Ishikawa (cell line): ENCODE results near the gene PTPRU.

Source experiments
- CEBPB ChIP-seq: IDR thresholded peaks from 2 replicates; pipeline ENCODE4 v1.6.1; 2012
- CREB1 ChIP-seq: IDR thresholded peaks from 2 replicates; pipeline ENCODE4 v1.6.1; 2012; ENCODE audit warnings: low read depth
- EGR1 ChIP-seq: IDR thresholded peaks from 2 replicates; pipeline ENCODE4 v1.6.1; 2012
- EP300 ChIP-seq: IDR thresholded peaks from 2 replicates; pipeline ENCODE4 v1.6.1; 2012; ENCODE audit warnings: borderline replicate concordance
- FOXM1 ChIP-seq: IDR thresholded peaks from 2 replicates; pipeline ENCODE4 v1.6.1; 2012; ENCODE audit warnings: low read depth, borderline replicate concordance
- MAX ChIP-seq: IDR thresholded peaks from 2 replicates; pipeline ENCODE4 v1.6.1; 2012
- NFIC ChIP-seq: IDR thresholded peaks from 2 replicates; pipeline ENCODE4 v1.6.1; 2012
- RAD21 ChIP-seq: IDR thresholded peaks from 2 replicates; pipeline ENCODE4 v1.6.1; 2012; ENCODE audit warnings: low read depth
- REST ChIP-seq: IDR thresholded peaks from 2 replicates; pipeline ENCODE4 v1.6.1; 2012; ENCODE audit warnings: low read depth, mild to moderate bottlenecking
- TAF1 ChIP-seq: IDR thresholded peaks from 2 replicates; pipeline ENCODE4 v1.6.1; 2012; ENCODE audit warnings: low read depth, mild to moderate bottlenecking
- TCF12 ChIP-seq: IDR thresholded peaks from 2 replicates; pipeline ENCODE4 v1.6.1; 2012; ENCODE audit warnings: low read depth
- TEAD4 ChIP-seq: IDR thresholded peaks from 2 replicates; pipeline ENCODE4 v1.6.1; 2012
- USF1 ChIP-seq: IDR thresholded peaks from 2 replicates; pipeline ENCODE4 v1.6.1; 2012
- YY1 ChIP-seq: IDR thresholded peaks from 2 replicates; pipeline ENCODE4 v1.6.1; 2012; ENCODE audit warnings: low read depth
- ZBTB7A ChIP-seq: IDR thresholded peaks from 2 replicates; pipeline ENCODE4 v1.6.1; 2012; ENCODE audit warnings: low read depth

Gene PTPRU

GRCh38 chr1:29240400-29240837 is 4.1 kb downstream of the PTPRU start:
- no peak for TF ChIP-seq TAF1
- no peak for TF ChIP-seq FOXM1
- TF ChIP-seq RAD21: peak; percentile 32; the same call in 1 of the 2 replicates

- TF ChIP-seq TAF1: no peak
- no peak for TF ChIP-seq USF1
- TF ChIP-seq EP300: no peak
- no peak for TF ChIP-seq RAD21
- no peak for TF ChIP-seq YY1
- TF ChIP-seq FOXM1: no peak
- TF ChIP-seq EGR1: no peak
- TF ChIP-seq REST: no peak
These were observed 4.7 kb downstream of the PTPRU start for GRCh38 chr1:29240986-29241385.

- TF ChIP-seq NFIC (no peak), CEBPB (no peak), TCF12 (no peak)
These were observed 6.9 kb downstream of the PTPRU start for GRCh38 chr1:29243023-29243870.

- TF ChIP-seq CEBPB: no peak
- TF ChIP-seq TEAD4: no peak
- TF ChIP-seq EGR1: no peak
- TF ChIP-seq CREB1: no peak
- no peak for TF ChIP-seq RAD21
- TF ChIP-seq TAF1: no peak
- no peak for TF ChIP-seq MAX
These were observed 7.5 kb downstream of the PTPRU start for GRCh38 chr1:29243871-29244200.

GRCh38 chr1:29245261-29245660 is 8.9 kb downstream of the PTPRU start:
- TF ChIP-seq TEAD4 (no peak), EP300 (no peak), NFIC (no peak), TCF12 (no peak), FOXM1 (no peak), YY1 (no peak), MAX (no peak), TAF1 (no peak), RAD21 (no peak), USF1 (no peak), CREB1 (no peak), CEBPB (no peak), EGR1 (no peak), ZBTB7A (no peak), REST (no peak)

GRCh38 chr1:29245876-29246275 is 9.6 kb downstream of the PTPRU start:
- TF ChIP-seq MAX (no peak), EGR1 (no peak), RAD21 (peak; percentile 88), TEAD4 (0 out of 2 replicates have a peak, but pooled peaks have one; percentile 4)

- TF ChIP-seq USF1: no peak
- TF ChIP-seq TCF12: no peak
- TF ChIP-seq REST: no peak
- no peak for TF ChIP-seq FOXM1
These were observed 10.7 kb downstream of the PTPRU start for GRCh38 chr1:29247044-29247443.
